CD4-positive, alpha-beta T cell (primary cell): ENCODE measurements around the gene TOMM22. TPM values are rescaled to one million over a fixed set of nuclear protein-coding genes. Genes with fewer than 3 reads are reported as not detected.
A peak's percentile ranks its signal among the peaks of the same experiment; 100 is the strongest.

Experiments
- ATAC-seq: fragments of 200-7000 bp; cut with Tn5 transposase; one replicate; pipeline ENCODE4 v1.10.0; 2022; ENCODE audit warnings: mild to moderate bottlenecking; ENCODE audit not compliant: poor library complexity
- CTCF ChIA-PET: fragments of 350-600 bp; sonication (Branson Sonifier 250); formaldehyde crosslinking; loops from one replicate; lab custom pipeline; 2021; ENCODE audit warnings: antibody characterized with exemption, inconsistent platforms; lab: Charles Lee
- POLR2A ChIA-PET: fragments of 350-600 bp; sonication (Branson Sonifier 250); formaldehyde crosslinking; loops from one replicate; lab custom pipeline; 2021; ENCODE audit warnings: antibody characterized with exemption, inconsistent platforms; lab: Charles Lee
- DNase-seq, 14 experiments: peaks; one replicate each; pipeline ENCODE4 v3.0.0-alpha.2; 2013 to 2020; ENCODE audit warnings: mixed read lengths in 2 of 14
- H3K27ac ChIP-seq, 2 donors: one replicate each; pipeline versions ENCODE4 v1.5.1 to v1.7.0; 2013; ENCODE audit warnings: low read length in 2 of 2, low read depth in 1 of 2, mild to moderate bottlenecking in 1 of 2
- H3K27me3 ChIP-seq, 2 experiments: 1 replicate in 1 of 2; 2 replicates in 1 of 2; pipeline versions ENCODE4 v1.6.1 to v1.7.0; 2013; ENCODE audit warnings: low read length in 2 of 2, control low read depth in 1 of 2, mild to moderate bottlenecking in 1 of 2, moderate library complexity in 1 of 2; ENCODE audit not compliant: insufficient read depth in 2 of 2, control insufficient read depth in 1 of 2
- H3K36me3 ChIP-seq: one replicate; pipeline ENCODE4 v1.6.1; 2013; ENCODE audit warnings: low read length, control low read depth; ENCODE audit not compliant: insufficient read depth
- H3K4me1 ChIP-seq: one replicate; pipeline ENCODE4 v1.6.1; 2013; ENCODE audit warnings: low read length, control low read depth; ENCODE audit not compliant: insufficient read depth
- H3K4me3 ChIP-seq: one replicate; pipeline ENCODE4 v1.5.1; 2013; ENCODE audit warnings: mild to moderate bottlenecking, low read length, moderate library complexity
- H3K9me3 ChIP-seq, 2 experiments: 1 replicate in 1 of 2; 2 replicates in 1 of 2; pipeline versions ENCODE4 v1.6.1 to v1.7.0; 2013; ENCODE audit warnings: low read length in 2 of 2, mild to moderate bottlenecking in 2 of 2, control low read depth in 1 of 2, moderate library complexity in 1 of 2; ENCODE audit not compliant: control insufficient read depth in 1 of 2, insufficient read depth in 1 of 2
- H3K27ac Mint-ChIP-seq: one replicate; pipeline ENCODE4 v1.8.0; 2020; ENCODE audit warnings: mixed read lengths
- H3K27me3 Mint-ChIP-seq: one replicate; pipeline ENCODE4 v1.8.0; 2021; ENCODE audit warnings: mixed read lengths
- H3K36me3 Mint-ChIP-seq: one replicate; pipeline ENCODE4 v1.8.0; 2021; ENCODE audit warnings: low read depth, mixed read lengths
- H3K4me1 Mint-ChIP-seq: one replicate; pipeline ENCODE4 v1.8.0; 2021; ENCODE audit warnings: low read depth, mixed read lengths
- H3K4me3 Mint-ChIP-seq: one replicate; pipeline ENCODE4 v1.8.0; 2020; ENCODE audit warnings: mild to moderate bottlenecking, mixed read lengths
- H3K9me3 Mint-ChIP-seq: one replicate; pipeline ENCODE4 v1.8.0; 2020; ENCODE audit warnings: mixed read lengths
- intact Hi-C, 2 experiments: fragments of 100-400 bp; cut with DNase I in 1 of 2; cut with micrococcal nuclease in 1 of 2; formaldehyde crosslinking; loops; one replicate each; pipeline versions ENCODE4 v1.15.1 to v1.9.0; 2023 to 2025; cut with DNase I, micrococcal nuclease
- total RNA-seq, 174 experiments: library from RNA in 2 of 174; stranded (reverse) in 2 of 174; gene quantifications; one replicate each; pipeline ENCODE4 v1.2.3 and lab custom pipeline; 2021 to 2026
- TF ChIP-seq, protein P1 (sequence below): fragments of 200-600 bp; IDR thresholded peaks from one replicate; pipeline ENCODE4 v1.8.0; 2022; ENCODE audit warnings: antibody characterized with exemption, mild to moderate bottlenecking

TOMM22 gene
- total RNA-seq, 2 experiments from 2014 or later: 53.7 to 54.8 TPM

DNA sequence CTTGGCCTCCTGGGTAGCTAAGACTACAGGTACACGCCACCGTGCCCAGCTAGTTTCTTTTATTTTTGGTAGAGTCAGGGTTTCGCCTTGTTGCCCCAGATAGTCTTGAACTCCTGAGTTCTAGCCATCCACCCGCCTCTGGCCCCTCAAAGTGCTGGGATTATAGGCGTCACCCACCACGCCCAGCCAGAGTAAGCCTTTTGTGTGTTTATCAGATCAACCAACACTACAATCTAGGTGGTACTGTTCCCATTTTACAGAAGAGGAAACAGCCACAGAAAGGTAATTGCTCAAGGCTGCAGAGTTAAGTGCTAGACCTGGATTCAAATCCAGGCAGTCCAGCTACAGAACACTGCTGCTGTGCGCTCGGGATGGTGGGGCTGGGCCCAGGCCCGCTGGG, 3.1 kb downstream of the TOMM22 start:
- no peaks in the 10 kb centered on the region for H3K9me3 ChIP-seq
- DNase-seq (no peak), ATAC-seq (no peak)
- H3K27ac ChIP-seq: no peak overlapping the region
- Mint-ChIP-seq H3K4me3 (peak overlapping the region; percentile 38), H3K36me3 (peaks cover 79% of the 10 kb centered on the region), H3K27me3 (no peaks in the 10 kb centered on the region), H3K9me3 (no peaks in the 10 kb centered on the region), H3K4me1 (peaks cover 24% of the 10 kb centered on the region), H3K27ac (peak overlapping the region; percentile 72)
- POLR2A ChIA-PET: interaction anchor here (4.2 kb wide), 1 partner anchor 13 kb away, joined by 66 read pairs; the partner anchor contains the start of gene JOSD1
- CTCF ChIA-PET: interaction anchor here (0.9 to 5.2 kb wide), 2 partner anchors 13 to 40 kb away, joined by 3 to 58 read pairs; partner anchors contain the start of gene JOSD1
- H3K27me3 ChIP-seq: no peaks in the 10 kb centered on the region
- no peak overlapping the region for H3K4me3 ChIP-seq
- peaks cover 18% of the 10 kb centered on the region for H3K4me1 ChIP-seq
- intact Hi-C loops: loop anchor here (1.0 to 10.0 kb wide), 2 partner anchors 29 to 180 kb away; partner anchors contain the start of genes CBY1 (in 1 of the 2), DDX17 (in 1 of the 2) and FAM227A (in 1 of the 2)
- TF ChIP-seq, protein P1, sequence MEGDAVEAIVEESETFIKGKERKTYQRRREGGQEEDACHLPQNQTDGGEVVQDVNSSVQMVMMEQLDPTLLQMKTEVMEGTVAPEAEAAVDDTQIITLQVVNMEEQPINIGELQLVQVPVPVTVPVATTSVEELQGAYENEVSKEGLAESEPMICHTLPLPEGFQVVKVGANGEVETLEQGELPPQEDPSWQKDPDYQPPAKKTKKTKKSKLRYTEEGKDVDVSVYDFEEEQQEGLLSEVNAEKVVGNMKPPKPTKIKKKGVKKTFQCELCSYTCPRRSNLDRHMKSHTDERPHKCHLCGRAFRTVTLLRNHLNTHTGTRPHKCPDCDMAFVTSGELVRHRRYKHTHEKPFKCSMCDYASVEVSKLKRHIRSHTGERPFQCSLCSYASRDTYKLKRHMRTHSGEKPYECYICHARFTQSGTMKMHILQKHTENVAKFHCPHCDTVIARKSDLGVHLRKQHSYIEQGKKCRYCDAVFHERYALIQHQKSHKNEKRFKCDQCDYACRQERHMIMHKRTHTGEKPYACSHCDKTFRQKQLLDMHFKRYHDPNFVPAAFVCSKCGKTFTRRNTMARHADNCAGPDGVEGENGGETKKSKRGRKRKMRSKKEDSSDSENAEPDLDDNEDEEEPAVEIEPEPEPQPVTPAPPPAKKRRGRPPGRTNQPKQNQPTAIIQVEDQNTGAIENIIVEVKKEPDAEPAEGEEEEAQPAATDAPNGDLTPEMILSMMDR: no peak
- H3K36me3 ChIP-seq: peaks cover 55% of the 10 kb centered on the region

DNA sequence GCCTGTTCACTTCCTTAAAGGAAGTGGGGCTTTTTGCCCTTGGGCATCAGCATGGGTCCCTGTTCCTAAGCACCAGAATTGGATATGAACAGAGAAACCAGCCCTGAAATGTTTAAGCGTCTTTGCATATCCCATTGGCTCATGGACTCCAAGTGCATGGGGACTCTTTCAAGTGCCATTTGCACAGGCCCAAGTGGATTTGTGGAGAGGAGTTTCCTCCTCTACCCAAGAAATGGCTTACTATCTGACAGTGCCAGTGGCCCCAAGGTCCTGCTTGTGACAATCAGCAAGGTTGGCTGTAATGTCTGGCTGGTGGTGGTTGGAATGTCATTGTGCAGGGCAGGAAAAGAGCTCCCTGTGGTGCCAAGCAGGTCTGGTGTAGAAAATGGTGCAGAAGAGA, 4.0 kb downstream of the TOMM22 start:
- Histone ChIP-seq H3K36me3 (peaks cover 55% of the 10 kb centered on the region), H3K27me3 (no peaks in the 10 kb centered on the region), H3K27ac (no peak overlapping the region), H3K4me1 (peaks cover 18% of the 10 kb centered on the region), H3K9me3 (no peaks in the 10 kb centered on the region), H3K4me3 (no peak overlapping the region)
- ATAC-seq: no peak
- TF ChIP-seq, protein P1: no peak
- peaks cover 83% of the 10 kb centered on the region for H3K36me3 Mint-ChIP-seq
- no peaks in the 10 kb centered on the region for H3K9me3 Mint-ChIP-seq
- no peak overlapping the region for H3K27ac Mint-ChIP-seq
- H3K27me3 Mint-ChIP-seq: no peaks in the 10 kb centered on the region
- ChIA-PET CTCF (no interaction called here), POLR2A (no interaction called here)
- peaks cover 24% of the 10 kb centered on the region for H3K4me1 Mint-ChIP-seq
- H3K4me3 Mint-ChIP-seq: no peak overlapping the region
- intact Hi-C loops: loop anchor here (1.0 to 10.0 kb wide), 2 partner anchors 29 to 181 kb away; partner anchors contain the start of genes CBY1 (in 1 of the 2), DDX17 (in 1 of the 2) and FAM227A (in 1 of the 2)
- DNase-seq: no peak

DNA sequence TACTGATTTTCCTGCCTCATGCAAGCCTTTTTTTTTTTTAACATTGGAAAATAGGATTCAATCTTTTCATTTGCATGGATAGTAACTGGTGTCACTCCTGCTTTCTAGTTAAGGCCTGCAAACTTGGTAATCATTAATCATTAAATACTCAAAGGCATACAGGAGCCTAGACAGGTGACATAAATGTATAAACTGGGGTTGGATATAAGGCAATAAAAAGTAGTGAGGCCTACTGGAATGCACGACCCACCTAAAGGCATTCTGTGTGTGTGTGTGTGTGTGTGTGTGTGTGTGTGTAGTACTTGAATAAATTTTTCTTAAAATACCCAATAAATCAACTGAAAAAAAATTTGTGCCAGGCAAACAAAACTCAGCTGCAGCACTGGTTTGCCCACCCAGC, 7.9 kb downstream of the TOMM22 start:
- peaks cover 4% of the 10 kb centered on the region for H3K4me1 ChIP-seq
- Mint-ChIP-seq H3K4me1 (peaks cover 23% of the 10 kb centered on the region), H3K27ac (no peak overlapping the region), H3K36me3 (peaks cover 86% of the 10 kb centered on the region), H3K4me3 (no peak overlapping the region), H3K9me3 (no peaks in the 10 kb centered on the region), H3K27me3 (no peaks in the 10 kb centered on the region)
- H3K4me3 ChIP-seq: no peak overlapping the region
- intact Hi-C loops: loop anchor here in 1 of 2 experiments (10.0 kb wide), 2 partner anchors 185 to 285 kb away; partner anchors contain the start of gene DDX17
- H3K27me3 ChIP-seq: no peaks in the 10 kb centered on the region
- ATAC-seq: no peak
- ChIA-PET POLR2A (no interaction called here), CTCF (interaction anchor here (0.6 kb wide), 1 partner anchor 48 kb away, joined by 3 read pairs; no protein-coding TSS in a partner anchor)
- TF ChIP-seq, protein P1: no peak
- peaks cover 55% of the 10 kb centered on the region for H3K36me3 ChIP-seq
- H3K27ac ChIP-seq: no peak overlapping the region
- no peaks in the 10 kb centered on the region for H3K9me3 ChIP-seq
- no peak for DNase-seq
